Neural progenitor cell (in vitro differentiated cells): ENCODE measurements around the gene SPSB3. TPM values are rescaled to one million over a fixed set of nuclear protein-coding genes. Genes with fewer than 3 reads are reported as not detected.

ENCODE experiments used
- DNase-seq: peaks from one replicate; pipeline ENCODE4 v3.0.0-alpha.2; 2016; ENCODE audit warnings: low spot score
- H2AFZ ChIP-seq: fragments of 200-600 bp; sonication (generic); replicated peaks from 2 replicates; pipeline ENCODE4 v1.6.1; 2016; ENCODE audit warnings: antibody characterized with exemption
- H3F3A ChIP-seq: fragments of 200-600 bp; sonication (generic); 2 replicates; pipeline ENCODE4 v1.6.1; 2016; ENCODE audit warnings: antibody characterized with exemption, low read depth
- H3K27ac ChIP-seq: fragments of 200-600 bp; sonication (generic); 2 replicates; pipeline ENCODE4 v1.5.1; 2016; ENCODE audit warnings: mild to moderate bottlenecking
- H3K27me3 ChIP-seq: fragments of 200-600 bp; sonication (generic); 2 replicates; pipeline ENCODE4 v1.6.1; 2016; ENCODE audit warnings: mild to moderate bottlenecking, moderate library complexity
- H3K36me3 ChIP-seq: fragments of 200-600 bp; sonication (generic); 2 replicates; pipeline ENCODE4 v1.5.1; 2016
- H3K4me1 ChIP-seq: fragments of 200-600 bp; sonication (generic); 2 replicates; pipeline ENCODE4 v1.6.1; 2016; ENCODE audit warnings: mixed run types
- H3K4me2 ChIP-seq: fragments of 200-600 bp; sonication (generic); 2 replicates; pipeline ENCODE4 v1.6.1; 2016
- H3K4me3 ChIP-seq: fragments of 200-600 bp; sonication (generic); 2 replicates; pipeline ENCODE4 v1.5.1; 2016
- H3K79me2 ChIP-seq: fragments of 200-600 bp; sonication (generic); 2 replicates; pipeline ENCODE4 v1.6.1; 2016; ENCODE audit warnings: low read depth
- H3K9ac ChIP-seq: fragments of 200-600 bp; sonication (generic); 2 replicates; pipeline ENCODE4 v1.6.1; 2016
- H3K9me3 ChIP-seq: fragments of 200-600 bp; sonication (generic); 2 replicates; pipeline ENCODE4 v1.5.1; 2016; ENCODE audit warnings: low read depth
- H4K20me1 ChIP-seq: fragments of 200-600 bp; sonication (generic); 2 replicates; pipeline ENCODE4 v1.6.1; 2016; ENCODE audit warnings: low read depth
- H3K27ac Mint-ChIP-seq: 3 replicates; pipeline ENCODE4 v1.8.0; 2021; ENCODE audit warnings: mixed read lengths
- H3K27me3 Mint-ChIP-seq: 2 replicates; pipeline ENCODE4 v1.8.0; 2022; ENCODE audit warnings: low read depth, mild to moderate bottlenecking, inconsistent platforms, moderate library complexity, mixed read lengths; ENCODE audit not compliant: insufficient read depth
- H3K36me3 Mint-ChIP-seq: 3 replicates; pipeline ENCODE4 v1.8.0; 2021; ENCODE audit warnings: mixed read lengths
- H3K4me1 Mint-ChIP-seq: 3 replicates; pipeline ENCODE4 v1.8.0; 2021; ENCODE audit warnings: mixed read lengths
- H3K4me3 Mint-ChIP-seq: 3 replicates; pipeline ENCODE4 v1.8.0; 2021; ENCODE audit warnings: mild to moderate bottlenecking, moderate library complexity, mixed read lengths
- H3K9me3 Mint-ChIP-seq: 3 replicates; pipeline ENCODE4 v1.8.0; 2020; ENCODE audit warnings: mixed read lengths
- EZH2 ChIP-seq: fragments of 200-600 bp; sonication (generic); IDR thresholded peaks from 2 replicates; pipeline ENCODE4 v1.6.1; 2017; ENCODE audit warnings: antibody characterized with exemption, mild to moderate bottlenecking, moderate library complexity
- EZH2phosphoT487 ChIP-seq: fragments of 200-600 bp; sonication (generic); IDR thresholded peaks from 2 replicates; pipeline ENCODE4 v1.6.1; 2017; ENCODE audit warnings: antibody characterized with exemption
- total RNA-seq: library from RNA; depleted of rRNA; stranded (reverse); fragments of >200 nt; gene quantifications from 2 replicates; pipeline ENCODE4 v1.2.3, GENCODE V29; 2015; ENCODE audit warnings: low replicate concordance
- TF ChIP-seq, protein P1 (sequence below): fragments of 200-600 bp; sonication (generic); IDR thresholded peaks from 2 replicates; pipeline ENCODE4 v1.5.1; 2017; ENCODE audit warnings: antibody characterized with exemption, mild to moderate bottlenecking

Gene SPSB3
- total RNA-seq, 1 donor from 2014 or later, result 18.7 TPM

DNA sequence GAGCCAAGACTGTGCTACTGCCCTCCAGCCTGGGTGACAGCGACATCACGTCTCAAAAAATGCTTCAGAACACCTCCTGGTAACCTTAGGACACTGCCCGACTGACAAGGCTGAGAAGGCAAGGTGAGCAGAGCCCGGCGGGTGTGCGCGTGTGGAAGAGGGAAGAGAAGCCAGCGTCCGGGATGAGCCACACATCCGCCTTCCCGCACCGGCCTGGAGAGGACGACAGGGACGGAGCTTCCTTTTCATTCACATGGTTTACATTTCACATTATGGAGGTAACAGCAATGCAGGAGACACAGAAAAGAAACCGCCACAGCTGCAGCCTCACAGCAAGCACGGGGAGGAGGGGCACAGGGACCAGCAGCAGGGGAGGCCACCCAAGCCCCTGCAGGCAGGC lies 27.7 kb upstream of the SPSB3 start:
- H3K27ac ChIP-seq, result no peak overlapping the region
- H3K9ac ChIP-seq, result no peak overlapping the region
- TF ChIP-seq, protein P1, sequence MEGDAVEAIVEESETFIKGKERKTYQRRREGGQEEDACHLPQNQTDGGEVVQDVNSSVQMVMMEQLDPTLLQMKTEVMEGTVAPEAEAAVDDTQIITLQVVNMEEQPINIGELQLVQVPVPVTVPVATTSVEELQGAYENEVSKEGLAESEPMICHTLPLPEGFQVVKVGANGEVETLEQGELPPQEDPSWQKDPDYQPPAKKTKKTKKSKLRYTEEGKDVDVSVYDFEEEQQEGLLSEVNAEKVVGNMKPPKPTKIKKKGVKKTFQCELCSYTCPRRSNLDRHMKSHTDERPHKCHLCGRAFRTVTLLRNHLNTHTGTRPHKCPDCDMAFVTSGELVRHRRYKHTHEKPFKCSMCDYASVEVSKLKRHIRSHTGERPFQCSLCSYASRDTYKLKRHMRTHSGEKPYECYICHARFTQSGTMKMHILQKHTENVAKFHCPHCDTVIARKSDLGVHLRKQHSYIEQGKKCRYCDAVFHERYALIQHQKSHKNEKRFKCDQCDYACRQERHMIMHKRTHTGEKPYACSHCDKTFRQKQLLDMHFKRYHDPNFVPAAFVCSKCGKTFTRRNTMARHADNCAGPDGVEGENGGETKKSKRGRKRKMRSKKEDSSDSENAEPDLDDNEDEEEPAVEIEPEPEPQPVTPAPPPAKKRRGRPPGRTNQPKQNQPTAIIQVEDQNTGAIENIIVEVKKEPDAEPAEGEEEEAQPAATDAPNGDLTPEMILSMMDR, result no peak
- TF ChIP-seq EZH2 (no peak), EZH2phosphoT487 (no peak)
- H3K4me3 ChIP-seq, result no peak overlapping the region
- H4K20me1 ChIP-seq, result no peaks in the 10 kb centered on the region
- no peak overlapping the region for H3K27ac Mint-ChIP-seq
- H3K9me3 Mint-ChIP-seq, result no peaks in the 10 kb centered on the region
- H3K79me2 ChIP-seq, result no peaks in the 10 kb centered on the region
- no peaks in the 10 kb centered on the region for H3K4me1 Mint-ChIP-seq
- no peaks in the 10 kb centered on the region for H3K27me3 ChIP-seq
- no peak overlapping the region for H2AFZ ChIP-seq
- DNase-seq, result no peak
- no peak overlapping the region for H3K4me3 Mint-ChIP-seq
- no peaks in the 10 kb centered on the region for H3K9me3 ChIP-seq
- H3K4me1 ChIP-seq, result no peaks in the 10 kb centered on the region
- no peaks in the 10 kb centered on the region for H3K27me3 Mint-ChIP-seq
- H3K36me3 Mint-ChIP-seq, result peaks cover 14% of the 10 kb centered on the region
- H3K4me2 ChIP-seq, result no peak overlapping the region
- H3F3A ChIP-seq, result peaks cover 5% of the 10 kb centered on the region
- H3K36me3 ChIP-seq, result no peaks in the 10 kb centered on the region

DNA sequence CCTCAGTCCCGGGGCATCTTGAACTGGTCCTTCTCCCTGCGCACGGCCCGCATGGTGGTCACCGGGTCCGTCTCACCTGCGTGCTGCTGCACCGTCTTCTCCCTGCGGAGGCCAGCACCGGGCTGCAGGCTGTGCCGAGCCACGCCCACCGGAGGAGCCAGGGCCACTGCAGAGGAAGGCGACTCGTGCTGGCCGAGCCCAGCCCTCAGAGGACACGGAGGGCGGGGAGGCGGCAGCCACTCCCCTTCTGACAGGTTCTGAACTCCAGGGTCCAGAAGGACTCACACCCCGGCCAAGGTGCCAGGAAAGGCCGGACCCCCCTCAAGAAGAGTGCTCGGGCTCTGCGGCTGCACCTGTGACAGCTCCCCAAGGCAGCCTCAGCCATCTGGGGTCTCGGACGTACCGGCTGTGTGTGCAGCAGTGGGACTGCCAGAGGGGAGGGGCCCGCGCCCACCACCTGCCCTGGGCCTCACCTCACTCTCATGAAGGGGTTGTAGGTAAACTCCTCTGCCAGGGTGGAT lies 27.0 kb upstream of the SPSB3 start:
- TF ChIP-seq EZH2, result no peak
- TF ChIP-seq, protein P1, result no peak
- no peak for TF ChIP-seq EZH2phosphoT487
- peak; percentile 52 for DNase-seq
- H4K20me1 ChIP-seq, result no peaks in the 10 kb centered on the region

DNA sequence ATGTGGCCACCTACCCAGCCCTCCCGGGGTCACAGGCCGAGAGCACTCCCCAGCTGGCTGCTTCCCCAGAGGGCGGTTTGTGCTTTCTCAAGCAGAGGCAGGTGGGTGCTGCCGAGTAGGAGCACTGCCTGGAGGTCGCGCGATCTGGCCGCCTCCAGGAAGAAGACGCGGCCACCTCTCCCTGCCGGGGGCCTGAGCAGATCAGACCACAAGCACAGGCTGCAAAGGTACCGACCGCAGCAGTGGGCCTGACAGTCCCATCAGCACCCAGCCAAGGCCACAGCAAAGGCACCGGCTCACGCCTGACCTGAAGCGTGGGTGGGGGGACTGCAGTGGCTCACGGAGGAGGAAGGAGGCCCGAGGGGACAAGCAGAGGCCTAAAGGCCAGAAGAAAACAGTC lies 26.3 kb upstream of the SPSB3 start:
- Histone ChIP-seq H4K20me1 (no peaks in the 10 kb centered on the region), H3K4me1 (no peaks in the 10 kb centered on the region), H3K36me3 (no peaks in the 10 kb centered on the region), H3K4me2 (no peak overlapping the region), H2AFZ (no peak overlapping the region), H3K4me3 (no peak overlapping the region), H3K9ac (no peak overlapping the region), H3K27me3 (no peaks in the 10 kb centered on the region), H3K79me2 (no peaks in the 10 kb centered on the region), H3K27ac (no peak overlapping the region), H3K9me3 (no peaks in the 10 kb centered on the region), H3F3A (peaks cover 4% of the 10 kb centered on the region)
- Mint-ChIP-seq H3K4me3 (no peak overlapping the region), H3K27me3 (no peaks in the 10 kb centered on the region), H3K36me3 (peaks cover 14% of the 10 kb centered on the region), H3K4me1 (no peaks in the 10 kb centered on the region), H3K27ac (no peak overlapping the region), H3K9me3 (no peaks in the 10 kb centered on the region)
- DNase-seq, result no peak
- no peak for TF ChIP-seq EZH2phosphoT487
- TF ChIP-seq, protein P1, result no peak
- no peak for TF ChIP-seq EZH2

More for the DNA sequence above, 27.0 kb upstream of the SPSB3 start:
- Histone ChIP-seq H3K27me3 (no peaks in the 10 kb centered on the region), H3K9me3 (no peaks in the 10 kb centered on the region), H3K36me3 (no peaks in the 10 kb centered on the region), H3K4me3 (no peak overlapping the region), H3K27ac (no peak overlapping the region), H3K4me1 (no peaks in the 10 kb centered on the region), H3F3A (peaks cover 5% of the 10 kb centered on the region), H3K4me2 (no peak overlapping the region), H3K9ac (no peak overlapping the region), H3K79me2 (no peaks in the 10 kb centered on the region), H2AFZ (no peak overlapping the region)
- H3K36me3 Mint-ChIP-seq, result peaks cover 14% of the 10 kb centered on the region
- H3K9me3 Mint-ChIP-seq, result no peaks in the 10 kb centered on the region
- no peak overlapping the region for H3K4me3 Mint-ChIP-seq
- no peaks in the 10 kb centered on the region for H3K4me1 Mint-ChIP-seq
- no peaks in the 10 kb centered on the region for H3K27me3 Mint-ChIP-seq
- H3K27ac Mint-ChIP-seq, result no peak overlapping the region
